PC-3 (cell line): ENCODE measurements around the gene ZNF333. TPM values are rescaled to one million over a fixed set of nuclear protein-coding genes. Genes with fewer than 3 reads are reported as not detected.
"Not testable (repeated sequence)": the region's sequence is repeated elsewhere in the genome, so short reads cannot be mapped to it uniquely, and the experiment has no call there.

ENCODE experiments used
- ATAC-seq: fragments of 200-7000 bp; cut with Tn5 transposase; 2 replicates; pipeline ENCODE4 v1.9.1; 2020; ENCODE audit warnings: mild to moderate bottlenecking, moderate library complexity
- BruUV-seq: library from RNA; stranded (reverse); fragments of 400-500 nt; replicated peaks from 2 replicates; lab custom pipeline; 2021; lab: Mats Ljungman, UMichigan
- CTCF ChIA-PET: fragments of 300-600 bp; sonication (Branson Sonifier 250); formaldehyde crosslinking; loops from one replicate; lab custom pipeline; 2022; ENCODE audit warnings: antibody characterized with exemption; lab: Charles Lee
- POLR2A ChIA-PET: fragments of 300-600 bp; sonication (Branson Sonifier 250); formaldehyde crosslinking; loops from one replicate; lab custom pipeline; 2022; ENCODE audit warnings: antibody characterized with exemption; ENCODE audit not compliant: unreplicated experiment; lab: Charles Lee
- DNase-seq: peaks from one replicate; pipeline ENCODE4 v3.0.0-alpha.2; 2015
- H2AFZ ChIP-seq: fragments of 300-600 bp; sonication (generic); 2 replicates; pipeline ENCODE4 v1.6.0; 2016; ENCODE audit warnings: antibody characterized with exemption, low read length
- H3F3A ChIP-seq: fragments of 300-600 bp; sonication (generic); one replicate; pipeline ENCODE4 v1.6.0; 2017; ENCODE audit warnings: antibody characterized with exemption, low read length, control low read depth, mild to moderate bottlenecking; ENCODE audit not compliant: unreplicated experiment
- H3K27ac ChIP-seq: fragments of 300-600 bp; sonication (generic); 2 replicates; pipeline ENCODE4 v1.5.1; 2016; ENCODE audit warnings: mild to moderate bottlenecking, low read length
- H3K27me3 ChIP-seq: fragments of 300-600 bp; sonication (generic); 2 replicates; pipeline ENCODE4 v1.6.1; 2016; ENCODE audit warnings: low read length, mixed read lengths
- H3K36me3 ChIP-seq: fragments of 300-600 bp; sonication (generic); 2 replicates; pipeline ENCODE4 v1.6.1; 2016; ENCODE audit warnings: low read depth, mixed run types, low read length, mixed read lengths
- H3K4me1 ChIP-seq: fragments of 300-600 bp; sonication (generic); 2 replicates; pipeline ENCODE4 v1.5.1; 2016; ENCODE audit warnings: low read length; ENCODE audit not compliant: insufficient read depth
- H3K4me2 ChIP-seq: fragments of 300-600 bp; sonication (generic); 2 replicates; pipeline ENCODE4 v1.6.0; 2016; ENCODE audit warnings: low read length
- H3K4me3 ChIP-seq: fragments of 300-600 bp; sonication (generic); 2 replicates; pipeline ENCODE4 v1.5.1; 2016; ENCODE audit warnings: mild to moderate bottlenecking, low read length, mixed read lengths
- H3K79me2 ChIP-seq: fragments of 300-600 bp; sonication (generic); 2 replicates; pipeline ENCODE4 v1.6.1; 2017; ENCODE audit warnings: low read length, mixed read lengths
- H3K9ac ChIP-seq: fragments of 300-600 bp; sonication (generic); 2 replicates; pipeline ENCODE4 v1.6.0; 2016; ENCODE audit warnings: mild to moderate bottlenecking, low read length
- H3K9me2 ChIP-seq: fragments of 300-600 bp; sonication (generic); replicated peaks from 2 replicates; pipeline ENCODE4 v1.6.1; 2016; ENCODE audit warnings: mixed run types, low read length, mixed read lengths
- H3K9me3 ChIP-seq: fragments of 300-600 bp; sonication (generic); 2 replicates; pipeline ENCODE4 v1.6.1; 2016; ENCODE audit warnings: low read length, mixed read lengths
- H4K20me1 ChIP-seq: fragments of 300-600 bp; sonication (generic); 2 replicates; pipeline ENCODE4 v1.6.1; 2016; ENCODE audit warnings: low read length, mixed read lengths
- EZH2 ChIP-seq: fragments of 300-600 bp; sonication (generic); IDR thresholded peaks from one replicate; pipeline ENCODE4 v1.6.1; 2017; ENCODE audit warnings: antibody characterized with exemption, mild to moderate bottlenecking, low read length; ENCODE audit not compliant: unreplicated experiment
- EZH2phosphoT487 ChIP-seq: fragments of 300-600 bp; sonication (generic); IDR thresholded peaks from 2 replicates; pipeline ENCODE4 v1.6.1; 2018; ENCODE audit warnings: mild to moderate bottlenecking, antibody characterized with exemption, low read length, borderline replicate concordance
- intact Hi-C: fragments of 100-400 bp; cut with micrococcal nuclease; formaldehyde crosslinking; loops from 2 replicates; pipeline ENCODE4 v1.9.0; 2023
- total RNA-seq: library from RNA; depleted of rRNA; stranded (reverse); fragments of >200 nt; gene quantifications from 2 replicates; pipeline ENCODE4 v1.2.3, GENCODE V29; 2014
- TF ChIP-seq, protein P1 (sequence below): fragments of 300-600 bp; sonication (generic); conservative IDR thresholded peaks from 2 replicates; pipeline ENCODE4 v1.5.1; 2017; ENCODE audit warnings: antibody characterized with exemption, low read depth, mild to moderate bottlenecking, low read length

Gene ZNF333
- total RNA-seq, 1 experiment from 2014 or later, result 6.2 TPM

- no peak overlapping the region for H3K4me2 ChIP-seq
- no peak overlapping the region for H2AFZ ChIP-seq
- no peaks in the 10 kb centered on the region for H3F3A ChIP-seq
- no peaks in the 10 kb centered on the region for H3K27me3 ChIP-seq
- H3K9me2 ChIP-seq, result no peaks in the 10 kb centered on the region
- ATAC-seq (no peak), DNase-seq (no peak)
- ChIA-PET CTCF (no interaction called here), POLR2A (no interaction called here)
- H3K36me3 ChIP-seq, result no peaks in the 10 kb centered on the region
- H3K79me2 ChIP-seq, result no peaks in the 10 kb centered on the region
- no TSS peak for BruUV-seq
- intact Hi-C loops, result no loop called here
- no peaks in the 10 kb centered on the region for H4K20me1 ChIP-seq
- H3K9ac ChIP-seq, result no peak overlapping the region
- peaks cover 8% of the 10 kb centered on the region for H3K4me1 ChIP-seq
- TF ChIP-seq EZH2phosphoT487 (no peak), EZH2 (no peak)
- TF ChIP-seq, protein P1, sequence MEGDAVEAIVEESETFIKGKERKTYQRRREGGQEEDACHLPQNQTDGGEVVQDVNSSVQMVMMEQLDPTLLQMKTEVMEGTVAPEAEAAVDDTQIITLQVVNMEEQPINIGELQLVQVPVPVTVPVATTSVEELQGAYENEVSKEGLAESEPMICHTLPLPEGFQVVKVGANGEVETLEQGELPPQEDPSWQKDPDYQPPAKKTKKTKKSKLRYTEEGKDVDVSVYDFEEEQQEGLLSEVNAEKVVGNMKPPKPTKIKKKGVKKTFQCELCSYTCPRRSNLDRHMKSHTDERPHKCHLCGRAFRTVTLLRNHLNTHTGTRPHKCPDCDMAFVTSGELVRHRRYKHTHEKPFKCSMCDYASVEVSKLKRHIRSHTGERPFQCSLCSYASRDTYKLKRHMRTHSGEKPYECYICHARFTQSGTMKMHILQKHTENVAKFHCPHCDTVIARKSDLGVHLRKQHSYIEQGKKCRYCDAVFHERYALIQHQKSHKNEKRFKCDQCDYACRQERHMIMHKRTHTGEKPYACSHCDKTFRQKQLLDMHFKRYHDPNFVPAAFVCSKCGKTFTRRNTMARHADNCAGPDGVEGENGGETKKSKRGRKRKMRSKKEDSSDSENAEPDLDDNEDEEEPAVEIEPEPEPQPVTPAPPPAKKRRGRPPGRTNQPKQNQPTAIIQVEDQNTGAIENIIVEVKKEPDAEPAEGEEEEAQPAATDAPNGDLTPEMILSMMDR, result no peak
- no peak overlapping the region for H3K4me3 ChIP-seq
- H3K27ac ChIP-seq, result no peak overlapping the region
- H3K9me3 ChIP-seq, result no peaks in the 10 kb centered on the region
These were observed 82.6 kb downstream of the ZNF333 start for GRCh38 chr19:14772467-14772866.

DNA sequence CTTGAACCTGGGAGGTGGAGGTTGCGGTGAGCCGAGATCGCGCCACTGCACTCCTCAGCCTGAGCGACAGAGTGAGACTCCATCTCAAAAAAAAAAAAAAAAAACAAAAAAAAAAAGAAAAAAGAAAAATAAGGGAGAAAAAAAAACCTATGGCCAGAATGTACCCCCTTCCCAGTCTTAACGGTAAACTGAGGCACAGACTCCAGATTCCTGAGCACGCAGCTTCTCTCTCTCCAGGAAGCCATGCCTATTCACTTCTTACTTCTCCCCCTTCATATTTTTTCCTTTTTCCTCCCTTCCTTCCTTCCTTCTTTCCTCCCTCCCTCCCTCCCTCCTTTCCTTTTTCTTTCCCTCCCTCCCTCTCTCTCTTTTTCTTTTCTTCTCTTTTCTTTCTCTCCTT lies 83.1 kb downstream of the ZNF333 start:
- Histone ChIP-seq H3K4me2 (no peak overlapping the region), H3K4me3 (no peak overlapping the region), H3K27ac (no peak overlapping the region), H4K20me1 (no peaks in the 10 kb centered on the region), H3K79me2 (no peaks in the 10 kb centered on the region), H3F3A (no peaks in the 10 kb centered on the region), H2AFZ (no peak overlapping the region), H3K9me3 (no peaks in the 10 kb centered on the region), H3K4me1 (peaks cover 8% of the 10 kb centered on the region), H3K27me3 (no peaks in the 10 kb centered on the region), H3K9ac (no peak overlapping the region), H3K9me2 (no peaks in the 10 kb centered on the region), H3K36me3 (no peaks in the 10 kb centered on the region)
- no peak for ATAC-seq
- no TSS peak for BruUV-seq
- POLR2A ChIA-PET, result no interaction called here
- intact Hi-C loops, result no loop called here
- TF ChIP-seq EZH2, result no peak
- TF ChIP-seq EZH2phosphoT487, result no peak
- TF ChIP-seq, protein P1, result no peak
- CTCF ChIA-PET, result no interaction called here
- no peak for DNase-seq

DNA sequence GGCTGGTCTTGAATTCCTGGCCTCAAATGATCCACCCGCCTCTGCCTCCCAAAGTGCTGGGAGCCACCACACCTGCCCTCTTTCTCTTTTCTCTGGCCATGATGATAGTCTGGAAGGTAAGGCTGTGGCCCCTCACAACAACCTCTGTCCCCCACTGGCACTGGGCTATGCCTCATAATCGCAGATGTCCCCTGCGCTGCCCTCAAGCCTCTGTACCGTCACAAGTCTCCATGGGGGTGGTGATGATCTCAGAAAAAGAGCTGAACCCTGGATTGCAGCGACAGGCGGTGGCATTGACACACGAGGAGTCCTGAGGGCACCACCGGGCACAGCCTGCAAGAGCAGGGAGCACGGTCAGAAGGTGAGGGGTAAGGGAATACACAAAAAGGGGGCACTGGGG lies 83.9 kb downstream of the ZNF333 start:
- CTCF ChIA-PET, H4K20me1 ChIP-seq, H3K27ac ChIP-seq, H2AFZ ChIP-seq, H3K9me2 ChIP-seq, H3K4me3 ChIP-seq, H3K27me3 ChIP-seq, BruUV-seq, H3K9me3 ChIP-seq, H3F3A ChIP-seq, H3K4me1 ChIP-seq, POLR2A ChIA-PET, DNase-seq, ATAC-seq, H3K79me2 ChIP-seq, intact Hi-C loops, H3K9ac ChIP-seq, H3K36me3 ChIP-seq, H3K4me2 ChIP-seq: not testable (repeated sequence)
